Measurements from ENCODE around the gene C9orf43. TPM values are rescaled to one million over a fixed set of nuclear protein-coding genes. Genes with fewer than 3 reads are reported as not detected.
"Not testable (repeated sequence)": the region's sequence is repeated elsewhere in the genome, so short reads cannot be mapped to it uniquely, and the experiment has no call there.

Gene C9orf43, protein sequence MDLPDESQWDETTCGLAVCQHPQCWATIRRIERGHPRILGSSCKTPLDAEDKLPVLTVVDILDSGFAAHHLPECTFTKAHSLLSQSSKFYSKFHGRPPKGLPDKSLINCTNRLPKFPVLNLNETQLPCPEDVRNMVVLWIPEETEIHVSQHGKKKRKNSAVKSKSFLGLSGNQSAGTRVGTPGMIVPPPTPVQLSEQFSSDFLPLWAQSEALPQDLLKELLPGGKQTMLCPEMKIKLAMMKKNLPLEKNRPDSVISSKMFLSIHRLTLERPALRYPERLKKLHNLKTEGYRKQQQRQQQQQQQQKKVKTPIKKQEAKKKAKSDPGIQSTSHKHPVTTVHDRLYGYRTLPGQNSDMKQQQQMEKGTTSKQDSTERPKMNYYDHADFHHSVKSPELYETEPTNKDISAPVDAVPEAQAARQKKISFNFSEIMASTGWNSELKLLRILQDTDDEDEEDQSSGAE
- polyA plus RNA-seq (ENCODE audit: insufficient read length in 4 of 4) = 1 to 10 TPM in 2 of 4 donors, under 1 TPM in 2; 0.65 to 1.1 (median 0.95) TPM

DNA sequence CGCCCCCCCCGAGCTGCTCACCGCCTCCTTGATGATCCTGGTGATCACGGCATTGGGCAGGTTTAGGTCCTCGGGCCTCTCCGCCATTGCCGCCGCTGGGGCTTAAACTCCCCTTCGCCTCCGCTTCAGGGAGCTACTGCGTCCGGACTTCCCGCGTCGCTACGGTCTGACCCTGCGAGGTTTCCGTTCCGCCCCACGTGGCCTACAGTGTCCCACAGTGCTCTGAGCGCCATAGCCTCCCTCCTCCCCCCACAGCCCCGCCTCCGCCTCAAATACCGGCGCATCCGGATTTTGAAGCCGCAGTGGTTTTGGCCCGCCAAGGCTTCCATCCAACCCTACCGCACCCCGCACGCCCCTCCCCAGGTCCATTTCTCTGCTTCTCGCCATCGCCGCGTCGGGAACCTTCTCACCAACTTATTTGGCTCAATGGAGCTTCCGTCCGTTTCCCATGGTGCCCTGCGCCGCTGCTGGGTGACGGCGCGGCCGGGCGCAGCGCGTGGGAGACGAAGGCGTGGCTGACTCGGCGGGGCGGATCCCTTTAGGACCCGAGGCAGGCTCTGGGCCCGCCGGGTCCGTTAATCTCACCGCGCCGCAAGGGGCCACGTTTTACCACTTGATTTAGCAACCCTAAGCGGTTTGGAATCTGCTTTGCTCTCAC lies at the start of gene C9orf43, which contains the start of gene POLE3:
Gene C9orf43 (plus strand): TSS at position 541 of the 658 bp plus-strand sequence. CDS start 2,747 bp downstream, outside the sequence.
Gene POLE3 (minus strand): TSS at position 469 of the 658 bp plus-strand sequence. CDS start 382 bp downstream, at position 87.
- peak; percentile 93 to 95 (median 94) for DNase-seq (ENCODE audit: low read depth in 4 of 4, low spot score in 2 of 4)

- no peak for DNase-seq (ENCODE audit: low read depth in 4 of 4, low spot score in 2 of 4)
These were observed 49.1 kb upstream of the C9orf43 start for GRCh38 chr9:113361304-113362018.

- no peak for DNase-seq (ENCODE audit: low read depth in 4 of 4, low spot score in 2 of 4)
These were observed 47.2 kb upstream of the C9orf43 start for GRCh38 chr9:113363336-113363735.

- DNase-seq (ENCODE audit: low read depth in 4 of 4, low spot score in 2 of 4) = no peak
These were observed 45.6 kb upstream of the C9orf43 start for GRCh38 chr9:113364951-113365350.

DNA sequence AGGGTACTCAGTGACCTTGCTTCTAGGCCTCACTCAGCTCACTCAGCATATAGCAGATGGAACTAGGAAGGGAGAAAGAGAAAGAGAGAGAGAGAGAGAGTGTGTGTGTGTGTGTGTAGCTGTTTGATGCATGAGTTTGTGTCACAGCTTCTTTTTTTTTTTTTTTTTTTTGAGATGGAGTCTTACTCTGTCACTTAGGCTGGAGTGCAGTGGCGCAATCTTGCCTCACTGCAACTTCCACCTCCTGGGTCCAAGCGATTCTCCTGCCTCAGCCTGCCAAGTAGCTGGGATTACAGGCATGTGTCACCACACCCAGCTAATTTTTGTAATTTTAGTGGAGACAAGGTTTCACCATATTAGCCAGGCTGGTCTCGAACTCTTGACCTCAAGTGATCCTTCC lies 44.9 kb upstream of the C9orf43 start:
- not testable (repeated sequence) for DNase-seq (ENCODE audit: low read depth in 4 of 4, low spot score in 2 of 4)

GRCh38 chr9:113368348-113368981 lies 42.1 kb upstream of the C9orf43 start:
- no peak for DNase-seq (ENCODE audit: low read depth in 4 of 4, low spot score in 2 of 4)

DNA sequence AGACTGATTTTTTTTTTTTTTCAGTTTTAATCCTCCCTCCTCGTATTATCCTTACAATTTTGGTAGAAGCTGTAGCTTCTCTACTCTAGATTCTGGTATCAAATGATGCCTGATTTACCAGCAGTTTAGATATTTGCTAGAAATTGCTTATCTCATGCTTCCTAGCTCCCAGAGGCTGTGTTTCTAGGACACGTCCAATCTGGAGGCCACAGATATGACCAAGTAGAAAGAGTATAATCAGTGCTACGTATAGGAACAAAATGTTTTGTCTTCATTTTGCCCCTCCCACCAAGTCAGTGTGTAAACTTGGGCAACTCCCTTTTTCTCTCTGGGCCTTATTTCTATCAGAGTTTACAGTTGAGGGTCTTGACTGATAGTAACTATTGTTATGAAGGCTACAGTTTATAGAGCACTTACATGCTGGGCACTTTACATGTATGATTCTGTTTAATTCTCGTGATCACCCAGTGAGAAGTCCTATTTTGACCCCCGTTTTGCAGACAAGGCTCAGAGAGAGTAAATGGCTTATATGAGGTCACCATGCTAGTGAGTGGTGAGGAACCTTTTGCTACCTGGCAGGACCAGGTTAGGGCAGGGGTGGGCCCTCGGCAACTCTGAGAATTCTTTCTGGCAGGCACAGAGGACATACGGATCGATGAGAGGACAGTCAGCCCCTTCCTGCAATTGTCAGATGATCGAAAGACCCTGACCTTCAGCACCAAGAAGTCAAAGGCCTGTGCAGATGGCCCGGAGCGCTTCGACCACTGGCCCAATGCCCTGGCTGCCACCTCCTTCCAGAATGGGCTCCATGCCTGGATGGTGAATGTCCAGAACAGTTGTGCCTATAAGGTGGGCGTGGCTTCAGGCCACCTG lies 41.3 kb upstream of the C9orf43 start:
- no peak for DNase-seq (ENCODE audit: low read depth in 4 of 4, low spot score in 2 of 4)

- DNase-seq (ENCODE audit: low read depth in 4 of 4, low spot score in 2 of 4) = no peak
These were observed 40.7 kb upstream of the C9orf43 start for GRCh38 chr9:113369855-113370140.

GRCh38 chr9:113370806-113371325 lies 39.7 kb upstream of the C9orf43 start:
- no peak for DNase-seq (ENCODE audit: low read depth in 4 of 4, low spot score in 2 of 4)

DNA sequence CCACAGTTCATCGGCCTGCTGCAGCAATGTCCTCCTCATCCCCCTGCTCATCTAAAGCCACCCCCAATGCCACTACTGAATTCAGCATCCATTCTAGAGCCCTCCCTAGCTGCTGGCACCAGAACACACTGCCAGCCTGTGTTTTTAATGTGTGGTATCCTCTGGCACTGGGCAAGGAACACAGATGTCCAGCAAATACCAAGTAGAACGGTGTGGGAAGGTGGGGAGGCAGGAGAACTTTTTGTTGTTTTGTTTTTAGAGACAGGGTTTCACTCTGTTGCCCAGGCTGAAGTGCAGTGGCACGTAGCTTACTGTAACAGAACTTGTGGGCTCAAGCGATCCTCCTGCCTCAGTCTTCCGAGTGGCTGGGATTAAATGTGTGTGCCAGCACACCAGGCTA lies 38.5 kb upstream of the C9orf43 start:
- DNase-seq (ENCODE audit: low read depth in 4 of 4, low spot score in 2 of 4) = no peak

DNA sequence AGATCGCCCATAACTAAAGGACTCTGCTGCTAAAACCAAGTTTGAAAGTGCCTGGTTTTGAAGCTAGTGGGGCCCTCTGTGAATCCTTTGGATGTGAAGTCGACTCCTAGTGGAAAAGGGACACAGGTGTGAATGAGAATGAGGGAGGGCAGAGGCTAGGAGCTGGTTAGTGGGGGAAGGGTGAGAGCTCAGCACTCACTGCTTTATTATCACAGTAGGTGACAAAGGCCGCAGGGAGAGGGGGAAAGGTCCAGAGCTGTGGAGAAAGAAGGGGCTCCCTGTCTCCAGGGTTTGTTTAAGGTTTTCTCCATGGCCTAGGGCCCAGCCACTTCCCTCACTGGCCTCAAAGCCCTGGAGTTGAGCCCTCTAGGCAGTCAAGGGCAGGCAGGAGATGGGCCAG lies 37.3 kb upstream of the C9orf43 start:
- DNase-seq (ENCODE audit: low read depth in 4 of 4, low spot score in 2 of 4) = no peak

GRCh38 chr9:113373676-113374392 lies 36.7 kb upstream of the C9orf43 start:
- no peak for DNase-seq (ENCODE audit: low read depth in 4 of 4, low spot score in 2 of 4)

- DNase-seq (ENCODE audit: low read depth in 4 of 4, low spot score in 2 of 4) = no peak
These were observed 35.2 kb upstream of the C9orf43 start for GRCh38 chr9:113375057-113376023.

GRCh38 chr9:113376634-113377567 lies 33.6 kb upstream of the C9orf43 start, which contains the start of gene HDHD3:
Gene HDHD3 (minus strand): TSS chr9:113376986. CDS start chr9:113374354, 2,632 bp downstream.
- peak; percentile 41 to 73 (median 64) for DNase-seq (ENCODE audit: low read depth in 4 of 4, low spot score in 2 of 4)

DNA sequence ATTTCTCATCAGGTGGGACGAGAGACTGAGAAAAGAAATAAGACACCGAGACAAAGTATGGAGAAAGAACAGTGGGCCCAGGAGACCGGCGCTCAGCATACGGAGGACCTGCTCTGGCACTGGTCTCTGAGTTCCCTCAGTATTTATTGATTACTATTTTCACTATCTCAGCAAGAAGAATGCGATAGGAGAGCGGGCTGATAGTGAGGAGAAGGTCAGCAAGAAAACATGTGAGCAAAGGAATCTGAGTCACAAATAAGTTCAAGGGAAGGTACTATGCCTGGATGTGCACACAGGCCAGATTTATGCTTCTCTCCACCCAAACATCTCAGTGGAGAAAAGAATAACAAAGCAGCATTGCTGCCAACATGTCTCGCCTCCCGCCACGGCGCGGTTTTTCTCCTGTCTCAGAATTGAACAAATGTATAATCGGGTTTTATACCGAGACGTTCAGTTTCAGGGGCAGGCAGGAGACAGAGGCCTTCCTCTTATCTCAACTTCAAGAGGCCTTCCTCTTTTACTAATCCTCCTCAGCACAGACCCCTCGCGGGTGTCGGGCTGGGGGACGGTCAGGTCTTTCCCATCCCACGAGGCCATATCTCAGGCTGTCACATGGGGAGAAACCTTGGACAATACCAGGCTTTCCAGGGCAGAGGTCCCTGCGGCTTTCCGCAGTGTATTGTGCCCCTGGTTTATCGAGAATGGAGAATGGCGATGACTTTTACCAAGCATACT lies 31.3 kb upstream of the C9orf43 start:
- not testable (repeated sequence) for DNase-seq (ENCODE audit: low read depth in 4 of 4, low spot score in 2 of 4)

DNA sequence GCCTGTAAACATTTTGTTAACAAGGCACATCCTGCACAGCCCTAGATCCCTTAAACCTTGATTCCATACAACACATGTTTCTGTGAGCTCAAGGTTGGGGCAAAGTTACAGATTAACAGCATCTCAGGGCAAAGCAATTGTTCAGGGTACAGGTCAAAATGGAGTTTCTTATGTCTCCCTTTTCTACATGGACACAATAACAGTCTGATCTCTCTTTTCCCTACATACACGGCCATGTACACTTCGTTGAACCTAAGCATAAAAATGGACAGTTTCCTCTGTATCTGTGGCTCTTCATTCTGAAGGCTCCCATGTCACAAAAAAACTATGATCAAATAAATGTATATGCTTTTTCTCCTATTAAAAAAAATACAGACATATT lies 30.7 kb upstream of the C9orf43 start:
- not testable (repeated sequence) for DNase-seq (ENCODE audit: low read depth in 4 of 4, low spot score in 2 of 4)

All from left renal cortex interstitium (tissue), 4 donors.